Fibroblast of lung (primary cell): ENCODE measurements around the gene MCF2L. TPM values are rescaled to one million over a fixed set of nuclear protein-coding genes. Genes with fewer than 3 reads are reported as not detected.

ENCODE experiments used
- DNase-seq, 2 donors: peaks; one replicate each; pipeline versions ENCODE4 v3.0.0 to v3.0.0-alpha.2; 2010; ENCODE audit warnings: low read depth in 2 of 2
- H2AFZ ChIP-seq: 2 replicates; pipeline ENCODE4 v1.5.1; 2012; ENCODE audit warnings: low read length, control low read depth, inconsistent platforms
- H3K27ac ChIP-seq: 2 replicates; pipeline ENCODE4 v1.5.1; 2011; ENCODE audit warnings: low read length, control low read depth; ENCODE audit not compliant: insufficient read depth
- H3K27me3 ChIP-seq: 2 replicates; pipeline ENCODE4 v1.5.1; 2011; ENCODE audit warnings: mild to moderate bottlenecking, low read length; ENCODE audit not compliant: control insufficient read depth, insufficient read depth
- H3K36me3 ChIP-seq: 2 replicates; pipeline ENCODE4 v1.5.1; 2011; ENCODE audit warnings: low read length; ENCODE audit not compliant: control insufficient read depth, insufficient read depth
- H3K4me1 ChIP-seq: 2 replicates; pipeline ENCODE4 v1.5.1; 2011; ENCODE audit warnings: low read length; ENCODE audit not compliant: control insufficient read depth, insufficient read depth; ENCODE audit errors: extremely low read depth
- H3K4me2 ChIP-seq: 2 replicates; pipeline ENCODE4 v1.5.1; 2011; ENCODE audit warnings: low read length, control low read depth; ENCODE audit not compliant: insufficient read depth; ENCODE audit errors: extremely low read depth
- H3K4me3 ChIP-seq, 4 experiments: fragments of 200-600 bp in 1 of 4; sonication (generic) in 1 of 4; replicated peaks in 1 of 4; 2 replicates each; pipeline ENCODE4 v1.5.1; 2011 to 2016; ENCODE audit warnings: low read length in 4 of 4, low read depth in 3 of 4, mild to moderate bottlenecking in 3 of 4, control low read depth in 2 of 4, inconsistent platforms in 1 of 4, mixed read lengths in 1 of 4; ENCODE audit not compliant: insufficient read depth in 1 of 4; ENCODE audit errors: control extremely low read depth in 1 of 4
- H3K79me2 ChIP-seq: 2 replicates; pipeline ENCODE4 v1.5.1; 2012; ENCODE audit warnings: mild to moderate bottlenecking, low read length, inconsistent platforms; ENCODE audit not compliant: control insufficient read depth, insufficient read depth
- H3K9ac ChIP-seq: 2 replicates; pipeline ENCODE4 v1.5.1; 2011; ENCODE audit warnings: mild to moderate bottlenecking, low read length, control low read depth; ENCODE audit not compliant: insufficient read depth
- H3K9me3 ChIP-seq: 2 replicates; pipeline ENCODE4 v1.5.1; 2012; ENCODE audit warnings: low read depth, low read length; ENCODE audit not compliant: control insufficient read depth, insufficient read depth
- H4K20me1 ChIP-seq: 2 replicates; pipeline ENCODE4 v1.5.1; 2011; ENCODE audit warnings: low read length; ENCODE audit not compliant: control insufficient read depth, insufficient read depth; ENCODE audit errors: extremely low read depth
- CTCF ChIP-seq, 2 donors: IDR thresholded peaks in 1 of 2; conservative IDR thresholded peaks in 1 of 2; 1 replicate in 1 of 2; 2 replicates in 1 of 2; pipeline ENCODE4 v1.5.1; 2011 to 2012; ENCODE audit warnings: low read length in 2 of 2, control low read depth in 1 of 2, inconsistent platforms in 1 of 2, low read depth in 1 of 2, mild to moderate bottlenecking in 1 of 2
- EZH2 ChIP-seq: IDR thresholded peaks from 2 replicates; pipeline ENCODE4 v1.5.1; 2012; ENCODE audit warnings: low read length, control low read depth, mild to moderate bottlenecking; ENCODE audit errors: missing control alignments
- polyA plus RNA-seq, 2 donors: library from polyadenylated mRNA; depleted of rRNA in 1 of 2; stranded (reverse) in 1 of 2; unstranded in 1 of 2; fragments of >200 nt; gene quantifications; 2 replicates each; pipeline ENCODE4 v1.2.1, GENCODE V29; 2011 to 2012; ENCODE audit warnings: missing spikeins in 1 of 2
- total RNA-seq: library from RNA; depleted of rRNA; stranded (reverse); fragments of >200 nt; gene quantifications from 2 replicates; pipeline ENCODE4 v1.2.1, GENCODE V29; 2014

MCF2L gene
- total and polyA plus RNA-seq, 2 donors (not counting 1 experiment from before 2014, with no cell fraction given): 0.18 to 3.3 TPM

- no peaks in the 10 kb centered on the region for H3K36me3 ChIP-seq
- H3K9me3 ChIP-seq: no peaks in the 10 kb centered on the region
- H3K9ac ChIP-seq: no peak overlapping the region
- H3K27me3 ChIP-seq: peaks cover 27% of the 10 kb centered on the region
- H2AFZ ChIP-seq: no peak overlapping the region
- no peak for DNase-seq
- no peak overlapping the region for H3K27ac ChIP-seq
- H4K20me1 ChIP-seq: no peaks in the 10 kb centered on the region
- H3K79me2 ChIP-seq: no peaks in the 10 kb centered on the region
- H3K4me3 ChIP-seq: no peak overlapping the region
- TF ChIP-seq CTCF (conservative IDR thresholded peaks at IDR 0.05 in 1 of 2, IDR thresholded peaks at IDR 0.05 in 1 of 2; ENCODE audit: low read depth in 1 of 2, low read length in 2 of 2) (no peak), EZH2 (no peak)
- no peak overlapping the region for H3K4me2 ChIP-seq
- no peaks in the 10 kb centered on the region for H3K4me1 ChIP-seq
These were observed 14.3 kb upstream of the MCF2L start for GRCh38 chr13:112954488-112955270.

GRCh38 chr13:112955271-112955937 lies 13.6 kb upstream of the MCF2L start:
- DNase-seq: no peak
- Histone ChIP-seq H4K20me1 (no peaks in the 10 kb centered on the region), H3K4me1 (no peaks in the 10 kb centered on the region), H3K4me2 (no peak overlapping the region), H3K36me3 (no peaks in the 10 kb centered on the region), H3K9ac (no peak overlapping the region), H3K79me2 (no peaks in the 10 kb centered on the region), H3K27me3 (peaks cover 27% of the 10 kb centered on the region), H3K9me3 (no peaks in the 10 kb centered on the region), H3K27ac (no peak overlapping the region), H2AFZ (no peak overlapping the region), H3K4me3 (no peak overlapping the region)
- TF ChIP-seq CTCF (conservative IDR thresholded peaks at IDR 0.05 in 1 of 2, IDR thresholded peaks at IDR 0.05 in 1 of 2; ENCODE audit: low read depth in 1 of 2, low read length in 2 of 2) (no peak), EZH2 (no peak)

GRCh38 chr13:112955956-112956355 lies 13.1 kb upstream of the MCF2L start:
- Histone ChIP-seq H4K20me1 (no peaks in the 10 kb centered on the region), H3K9ac (no peak overlapping the region), H3K27me3 (peaks cover 25% of the 10 kb centered on the region), H3K27ac (no peak overlapping the region), H3K4me1 (no peaks in the 10 kb centered on the region), H3K9me3 (no peaks in the 10 kb centered on the region), H2AFZ (no peak overlapping the region), H3K79me2 (no peaks in the 10 kb centered on the region), H3K4me3 (no peak overlapping the region), H3K4me2 (no peak overlapping the region), H3K36me3 (no peaks in the 10 kb centered on the region)
- TF ChIP-seq CTCF (conservative IDR thresholded peaks at IDR 0.05 in 1 of 2, IDR thresholded peaks at IDR 0.05 in 1 of 2; ENCODE audit: low read depth in 1 of 2, low read length in 2 of 2) (no peak), EZH2 (no peak)
- DNase-seq: no peak
